Measurements from ENCODE around the gene WHAMM.

WHAMM gene

GRCh38 chr15:82803793-82804574, 5.4 kb upstream of the WHAMM start:
- DNase-seq, result no peak

- DNase-seq, result no peak
These were observed 4.9 kb upstream of the WHAMM start for GRCh38 chr15:82804575-82804949.

- DNase-seq, result no peak
These were observed 3.4 kb upstream of the WHAMM start, which contains the start of gene FSD2 for GRCh38 chr15:82805994-82806406. Gene FSD2, minus strand, starts transcription at chr15:82806069. Its CDS starts 18,679 bp downstream, at chr15:82787390.

- no peak for DNase-seq
These were observed 1.4 kb upstream of the WHAMM start for GRCh38 chr15:82807920-82808633.

- DNase-seq, result no peak
These were observed 790 bp upstream of the WHAMM start for GRCh38 chr15:82808634-82809041.

- peak; percentile 70 for DNase-seq
These were observed 847 bp downstream of the WHAMM start for GRCh38 chr15:82810061-82810889.

GRCh38 chr15:82810890-82811426, 1.5 kb downstream of the WHAMM start:
- peak; percentile 12 for DNase-seq

GRCh38 chr15:82812994-82813393, 3.6 kb downstream of the WHAMM start:
- no peak for DNase-seq

GRCh38 chr15:82820128-82820527, 10.7 kb downstream of the WHAMM start:
- no peak for DNase-seq

- peak; percentile 55 for DNase-seq
These were observed 12.0 kb downstream of the WHAMM start for GRCh38 chr15:82821396-82821795.

GRCh38 chr15:82821851-82822250, 12.4 kb downstream of the WHAMM start:
- DNase-seq, result peak; percentile 41

GRCh38 chr15:82823049-82823448, 13.6 kb downstream of the WHAMM start:
- DNase-seq, result no peak

- DNase-seq, result peak; percentile 13
These were observed 18.6 kb downstream of the WHAMM start for GRCh38 chr15:82828075-82828474.

GRCh38 chr15:82829234-82829633, 19.8 kb downstream of the WHAMM start:
- no peak for DNase-seq

GRCh38 chr15:82830427-82831173, 21.2 kb downstream of the WHAMM start:
- DNase-seq, result no peak

- DNase-seq, result no peak
These were observed 22.6 kb downstream of the WHAMM start for GRCh38 chr15:82831894-82832600.

GRCh38 chr15:82832601-82833361, 23.4 kb downstream of the WHAMM start:
- peak; percentile 91 for DNase-seq

- no peak for DNase-seq
These were observed 23.9 kb downstream of the WHAMM start for GRCh38 chr15:82833362-82833682.

- no peak for DNase-seq
These were observed 26.0 kb downstream of the WHAMM start for GRCh38 chr15:82835391-82835917.

GRCh38 chr15:82838096-82838735, 28.8 kb downstream of the WHAMM start:
- no peak for DNase-seq
